Skeletal muscle satellite cell (primary cell): ENCODE measurements around the gene GOLGA8A.
"Not testable (repeated sequence)": the region's sequence is repeated elsewhere in the genome, so short reads cannot be mapped to it uniquely, and the experiment has no call there.

ENCODE experiments used
- H3K27me3 ChIP-seq: 2 replicates; pipeline ENCODE4 v1.7.0; 2013; ENCODE audit warnings: low read length; ENCODE audit not compliant: control insufficient read depth, insufficient read depth
- H3K36me3 ChIP-seq: 2 replicates; pipeline ENCODE4 v1.7.0; 2013; ENCODE audit warnings: mild to moderate bottlenecking, control low read depth, low read length; ENCODE audit not compliant: insufficient read depth
- H3K4me1 ChIP-seq: 2 replicates; pipeline ENCODE4 v1.7.0; 2013; ENCODE audit warnings: low read length; ENCODE audit not compliant: control insufficient read depth, insufficient read depth
- H3K4me2 ChIP-seq: 2 replicates; pipeline ENCODE4 v1.7.0; 2013; ENCODE audit warnings: mild to moderate bottlenecking, low read length
- H3K4me3 ChIP-seq: 2 replicates; pipeline ENCODE4 v1.7.0; 2013; ENCODE audit warnings: low read length
- H3K9ac ChIP-seq: 2 replicates; pipeline ENCODE4 v1.7.0; 2013; ENCODE audit warnings: mild to moderate bottlenecking, low read depth, low read length, moderate library complexity
- H3K9me3 ChIP-seq: replicated peaks from 2 replicates; pipeline ENCODE4 v1.7.0; 2013; ENCODE audit warnings: mild to moderate bottlenecking, control low read depth, low read length

Gene GOLGA8A

GRCh38 chr15:34436956-34437442 lies 609 bp downstream of the GOLGA8A start:
- Histone ChIP-seq H3K4me2 (peak overlapping the region; percentile 93), H3K27me3 (no peaks in the 10 kb centered on the region), H3K9me3 (no peaks in the 10 kb centered on the region), H3K9ac (peak overlapping the region; percentile 74), H3K4me3 (peak overlapping the region; percentile 75), H3K36me3 (peaks cover 2% of the 10 kb centered on the region), H3K4me1 (peaks cover 7% of the 10 kb centered on the region)

- Histone ChIP-seq H3K9ac (peak overlapping the region; percentile 74), H3K36me3 (peaks cover 3% of the 10 kb centered on the region), H3K4me3 (peak overlapping the region; percentile 75), H3K9me3 (no peaks in the 10 kb centered on the region), H3K4me1 (peaks cover 7% of the 10 kb centered on the region), H3K4me2 (peak overlapping the region; percentile 93), H3K27me3 (no peaks in the 10 kb centered on the region)
Observed at GRCh38 chr15:34436126-34436955, 1.3 kb downstream of the GOLGA8A start.

- H3K27me3 ChIP-seq = no peaks in the 10 kb centered on the region
- H3K4me2 ChIP-seq = peak overlapping the region; percentile 93
- no peaks in the 10 kb centered on the region for H3K9me3 ChIP-seq
- no peak overlapping the region for H3K9ac ChIP-seq
- H3K4me1 ChIP-seq = peaks cover 7% of the 10 kb centered on the region
- no peak overlapping the region for H3K4me3 ChIP-seq
- peaks cover 3% of the 10 kb centered on the region for H3K36me3 ChIP-seq
Observed at GRCh38 chr15:34435658-34436057, 1.9 kb downstream of the GOLGA8A start.

- H3K4me1 ChIP-seq = peaks cover 7% of the 10 kb centered on the region
- no peak overlapping the region for H3K4me3 ChIP-seq
- no peaks in the 10 kb centered on the region for H3K9me3 ChIP-seq
- H3K9ac ChIP-seq = no peak overlapping the region
- H3K4me2 ChIP-seq = no peak overlapping the region
- H3K36me3 ChIP-seq = peaks cover 3% of the 10 kb centered on the region
- no peaks in the 10 kb centered on the region for H3K27me3 ChIP-seq
Observed at GRCh38 chr15:34434627-34435305, 2.8 kb downstream of the GOLGA8A start.

- H3K36me3 ChIP-seq, H3K4me2 ChIP-seq, H3K27me3 ChIP-seq, H3K9ac ChIP-seq, H3K9me3 ChIP-seq, H3K4me3 ChIP-seq, H3K4me1 ChIP-seq: not testable (repeated sequence)
Observed at GRCh38 chr15:34433956-34434626, 3.5 kb downstream of the GOLGA8A start.

- not testable (repeated sequence) for H3K4me1 ChIP-seq, H3K4me2 ChIP-seq, H3K9ac ChIP-seq, H3K27me3 ChIP-seq, H3K36me3 ChIP-seq, H3K9me3 ChIP-seq, H3K4me3 ChIP-seq
Observed at GRCh38 chr15:34430642-34431041, 7.0 kb downstream of the GOLGA8A start.

GRCh38 chr15:34423425-34424090 lies 14.1 kb downstream of the GOLGA8A start:
- H3K9me3 ChIP-seq = not testable (repeated sequence)

GRCh38 chr15:34420953-34421352 lies 16.7 kb downstream of the GOLGA8A start:
- H3K36me3 ChIP-seq, H3K4me2 ChIP-seq, H3K4me3 ChIP-seq, H3K4me1 ChIP-seq, H3K9me3 ChIP-seq, H3K9ac ChIP-seq, H3K27me3 ChIP-seq: not testable (repeated sequence)

More at GRCh38 chr15:34423425-34424090, 14.1 kb downstream of the GOLGA8A start:
- not testable (repeated sequence) for H3K9ac ChIP-seq, H3K36me3 ChIP-seq, H3K4me2 ChIP-seq, H3K27me3 ChIP-seq, H3K4me1 ChIP-seq, H3K4me3 ChIP-seq

- H3K36me3 ChIP-seq, H3K4me1 ChIP-seq, H3K9me3 ChIP-seq, H3K4me3 ChIP-seq, H3K27me3 ChIP-seq, H3K4me2 ChIP-seq, H3K9ac ChIP-seq: not testable (repeated sequence)
Observed at GRCh38 chr15:34418435-34418834, 19.2 kb downstream of the GOLGA8A start.

GRCh38 chr15:34409511-34409910 lies 28.1 kb downstream of the GOLGA8A start:
- not testable (repeated sequence) for H3K9me3 ChIP-seq, H3K4me3 ChIP-seq, H3K4me1 ChIP-seq, H3K4me2 ChIP-seq, H3K27me3 ChIP-seq, H3K36me3 ChIP-seq, H3K9ac ChIP-seq

GRCh38 chr15:34408973-34409372 lies 28.6 kb downstream of the GOLGA8A start:
- not testable (repeated sequence) for H3K36me3 ChIP-seq, H3K9me3 ChIP-seq, H3K27me3 ChIP-seq, H3K9ac ChIP-seq, H3K4me3 ChIP-seq, H3K4me1 ChIP-seq, H3K4me2 ChIP-seq
